B cell (primary cell): ENCODE measurements around the gene RHOT2. TPM values are rescaled to one million over a fixed set of nuclear protein-coding genes. Genes with fewer than 3 reads are reported as not detected.

Source experiments
- ATAC-seq: fragments of 200-7000 bp; cut with Tn5 transposase; one replicate; pipeline ENCODE4 v1.10.0; 2021; ENCODE audit warnings: low read depth, mild to moderate bottlenecking, moderate number of reproducible peaks, moderate library complexity
- CTCF ChIA-PET: fragments of 350-600 bp; sonication (Branson Sonifier 250); formaldehyde crosslinking; loops from one replicate; lab custom pipeline; 2021; ENCODE audit warnings: antibody characterized with exemption, inconsistent platforms; lab: Charles Lee
- POLR2A ChIA-PET: fragments of 350-600 bp; sonication (Branson Sonifier 250); formaldehyde crosslinking; loops from one replicate; lab custom pipeline; 2021; ENCODE audit warnings: antibody characterized with exemption; lab: Charles Lee
- DNase-seq: peaks from one replicate; pipeline ENCODE4 v3.0.0; 2013
- H2AFZ ChIP-seq: 2 replicates; pipeline ENCODE4 v1.6.1; 2012; ENCODE audit warnings: mild to moderate bottlenecking, low read depth, low read length; ENCODE audit not compliant: insufficient read depth, poor library complexity, severe bottlenecking
- H3K27ac ChIP-seq, 2 donors: 1 replicate in 1 of 2; 2 replicates in 1 of 2; pipeline ENCODE4 v1.5.1; 2012 to 2013; ENCODE audit warnings: low read length in 2 of 2, mild to moderate bottlenecking in 2 of 2, moderate library complexity in 1 of 2
- H3K27me3 ChIP-seq, 4 experiments: fragments of 200-600 bp in 1 of 4; sonication (generic) in 1 of 4; replicated peaks in 1 of 4; 1 replicate in 2 of 4; 2 replicates in 2 of 4; pipeline versions ENCODE4 v1.6.1 to v1.7.0; 2013 to 2016; ENCODE audit warnings: low read length in 3 of 4, mild to moderate bottlenecking in 2 of 4, mixed read lengths in 1 of 4, moderate library complexity in 1 of 4; ENCODE audit not compliant: insufficient read depth in 4 of 4, control insufficient read depth in 3 of 4; ENCODE audit errors: control extremely low read depth in 1 of 4
- H3K36me3 ChIP-seq, 2 experiments: replicated peaks in 1 of 2; 1 replicate in 1 of 2; 2 replicates in 1 of 2; pipeline versions ENCODE4 v1.6.1 to v1.7.1; 2013; ENCODE audit warnings: low read length in 1 of 2; ENCODE audit not compliant: insufficient read depth in 2 of 2, control insufficient read depth in 1 of 2; ENCODE audit errors: control extremely low read depth in 1 of 2, extremely low read depth in 1 of 2
- H3K4me1 ChIP-seq, 2 donors: fragments of 200-600 bp in 1 of 2; sonication (generic) in 1 of 2; 1 replicate in 1 of 2; 2 replicates in 1 of 2; pipeline versions ENCODE4 v1.5.1 to v1.6.1; 2013 to 2017; ENCODE audit warnings: low read length in 2 of 2; ENCODE audit not compliant: control insufficient read depth in 2 of 2, insufficient read depth in 2 of 2
- H3K4me2 ChIP-seq: replicated peaks from 2 replicates; pipeline ENCODE3; 2012; ENCODE audit warnings: mild to moderate bottlenecking, low read depth, low read length; ENCODE audit not compliant: poor library complexity, severe bottlenecking
- H3K4me3 ChIP-seq, 5 experiments: fragments of 200-600 bp in 1 of 5; sonication (generic) in 1 of 5; 1 replicate in 3 of 5; 2 replicates in 2 of 5; pipeline versions ENCODE4 v1.5.1 to v1.7.0; 2011 to 2016; ENCODE audit warnings: low read length in 4 of 5, mild to moderate bottlenecking in 4 of 5, low read depth in 2 of 5, control low read depth in 1 of 5, moderate library complexity in 1 of 5; ENCODE audit not compliant: insufficient read depth in 1 of 5; ENCODE audit errors: control extremely low read depth in 1 of 5, extremely low read depth in 1 of 5
- H3K79me2 ChIP-seq: fragments of 200-600 bp; sonication (generic); one replicate; pipeline ENCODE4 v1.6.0; 2016; ENCODE audit warnings: low read length; ENCODE audit not compliant: control insufficient read depth, insufficient read depth
- H3K9ac ChIP-seq: fragments of 200-600 bp; sonication (generic); 2 replicates; pipeline ENCODE4 v1.6.1; 2017; ENCODE audit warnings: mild to moderate bottlenecking, low read length, moderate library complexity
- H3K9me3 ChIP-seq, 3 donors: one replicate each; pipeline versions ENCODE4 v1.6.1 to v1.7.1; 2013; ENCODE audit warnings: low read length in 2 of 3; ENCODE audit not compliant: control insufficient read depth in 2 of 3, insufficient read depth in 1 of 3; ENCODE audit errors: control extremely low read depth in 1 of 3
- H4K20me1 ChIP-seq: 2 replicates; pipeline ENCODE4 v1.6.0; 2012; ENCODE audit warnings: mild to moderate bottlenecking, low read length; ENCODE audit not compliant: insufficient read depth, control insufficient read depth, poor library complexity, severe bottlenecking
- H3K27ac Mint-ChIP-seq: one replicate; pipeline ENCODE4 v1.8.0; 2021; ENCODE audit warnings: mixed read lengths
- H3K27me3 Mint-ChIP-seq: one replicate; pipeline ENCODE4 v1.8.0; 2021; ENCODE audit warnings: mixed read lengths
- H3K4me1 Mint-ChIP-seq: one replicate; pipeline ENCODE4 v1.8.0; 2021; ENCODE audit warnings: mixed read lengths
- H3K4me3 Mint-ChIP-seq: one replicate; pipeline ENCODE4 v1.8.0; 2021; ENCODE audit warnings: mixed read lengths
- H3K9me3 Mint-ChIP-seq: one replicate; pipeline ENCODE4 v1.8.0; 2022; ENCODE audit warnings: mixed read lengths; ENCODE audit not compliant: insufficient read depth
- EZH2 ChIP-seq: IDR thresholded peaks from 2 replicates; pipeline ENCODE4 v1.6.1; 2012; ENCODE audit warnings: borderline replicate concordance, low read depth, mild to moderate bottlenecking, moderate library complexity, low read length; ENCODE audit not compliant: insufficient read depth, poor library complexity, severe bottlenecking
- WGBS: methylation state at CpG from one replicate; pipeline ENCODE4 v1.1.5; 2013; ENCODE audit warnings: missing lambda C conversion rate; ENCODE audit not compliant: insufficient coverage; 5-methylcytosine and 5-hydroxymethylcytosine counted together
- intact Hi-C: fragments of 100-400 bp; cut with micrococcal nuclease; formaldehyde crosslinking; loops from one replicate; pipeline ENCODE4 v1.10.0; 2022
- polyA plus RNA-seq: library from polyadenylated mRNA; depleted of rRNA; stranded (reverse); fragments of >200 nt; gene quantifications from 2 replicates; pipeline ENCODE4 v1.2.3, GENCODE V29; 2012
- total RNA-seq, 2 donors: library from RNA; stranded (reverse); fragments of 120-200 nt in 1 of 2; gene quantifications; 1 replicate in 1 of 2; 2 replicates in 1 of 2; pipeline versions ENCODE4 v1.2.3 to v1.2.4, GENCODE V29; 2013 to 2022
- TF ChIP-seq, protein P1 (sequence below): fragments of 200-600 bp; IDR thresholded peaks from one replicate; pipeline ENCODE4 v1.8.0; 2022; ENCODE audit warnings: antibody characterized with exemption, mild to moderate bottlenecking

Gene RHOT2
- total and polyA plus RNA-seq, 2 donors (not counting 1 experiment from before 2014, with no cell fraction given): 207 to 461 TPM

DNA sequence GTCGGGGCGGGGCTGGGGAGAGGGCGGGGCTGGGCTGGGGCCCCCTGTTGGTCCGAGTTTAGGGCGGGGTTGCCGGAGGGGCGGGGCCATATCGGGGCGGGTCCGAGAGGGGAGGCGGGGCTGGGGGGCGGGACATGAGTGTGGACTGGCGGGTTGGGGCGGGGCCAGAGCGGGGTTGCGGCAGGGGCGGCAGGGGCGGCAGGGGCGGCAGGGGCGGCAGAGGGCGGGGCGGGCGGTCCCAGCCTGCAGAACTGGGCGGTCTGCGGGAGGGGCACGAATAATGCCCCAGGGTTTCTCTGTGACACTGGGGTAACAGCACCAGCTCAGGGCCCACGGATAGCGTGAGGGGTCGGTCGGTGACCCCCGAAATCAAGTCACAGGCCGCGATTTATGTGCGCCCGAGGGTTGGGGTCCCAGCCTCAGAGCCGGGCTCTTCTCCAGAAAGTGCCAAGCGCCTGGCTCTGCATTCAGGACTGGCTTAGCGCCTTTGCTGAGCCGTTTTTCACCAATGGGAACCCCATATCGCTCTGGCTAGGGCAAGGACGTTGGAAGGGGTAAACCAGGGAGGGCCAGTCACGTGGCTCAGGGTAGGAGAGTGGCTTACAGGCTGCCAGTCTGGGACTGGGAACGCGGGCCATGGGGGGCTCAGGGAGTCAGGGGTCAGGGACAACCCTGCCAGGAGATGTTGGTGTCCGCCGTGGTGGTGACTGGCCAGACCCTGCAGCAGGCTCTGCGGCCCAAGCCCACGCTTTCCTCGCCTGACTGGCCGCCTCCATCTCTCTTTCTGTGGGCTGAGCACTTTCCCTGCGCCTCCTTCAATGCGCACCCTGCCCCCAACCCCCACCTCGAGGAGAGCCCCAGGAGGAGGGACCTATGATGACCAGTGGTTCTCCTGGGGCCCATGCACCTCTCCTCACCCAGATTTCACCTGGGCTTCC lies 30.6 kb upstream of the RHOT2 start:
- Histone ChIP-seq H3K79me2 (peaks cover 11% of the 10 kb centered on the region), H3K4me3 (peak overlapping the region in 4 of 5 experiments; percentile 84 to 95 (median 86))
- H3K4me1 Mint-ChIP-seq: peaks cover 23% of the 10 kb centered on the region

More for the DNA sequence above, 30.6 kb upstream of the RHOT2 start:
- Histone ChIP-seq H2AFZ (peak overlapping the region; percentile 83), H3K4me2 (peak overlapping the region; percentile 94), H3K36me3 (peaks cover 0 to 3% of the 10 kb centered on the region in 2 experiments), H3K9me3 (no peaks in the 10 kb centered on the region), H3K27ac (peak overlapping the region in 1 of 2 donors; percentile 83), H3K4me1 (peaks cover 14 to 45% of the 10 kb centered on the region in 2 donors), H3K27me3 (no peaks in the 10 kb centered on the region), H3K9ac (peak overlapping the region; percentile 91), H4K20me1 (peaks cover 13% of the 10 kb centered on the region)
- DNase-seq: no peak
- no peaks in the 10 kb centered on the region for H3K9me3 Mint-ChIP-seq
- WGBS: 24% methylated on average over 47 of the region's 53 CpGs
- TF ChIP-seq EZH2: no peak
- TF ChIP-seq, protein P1, sequence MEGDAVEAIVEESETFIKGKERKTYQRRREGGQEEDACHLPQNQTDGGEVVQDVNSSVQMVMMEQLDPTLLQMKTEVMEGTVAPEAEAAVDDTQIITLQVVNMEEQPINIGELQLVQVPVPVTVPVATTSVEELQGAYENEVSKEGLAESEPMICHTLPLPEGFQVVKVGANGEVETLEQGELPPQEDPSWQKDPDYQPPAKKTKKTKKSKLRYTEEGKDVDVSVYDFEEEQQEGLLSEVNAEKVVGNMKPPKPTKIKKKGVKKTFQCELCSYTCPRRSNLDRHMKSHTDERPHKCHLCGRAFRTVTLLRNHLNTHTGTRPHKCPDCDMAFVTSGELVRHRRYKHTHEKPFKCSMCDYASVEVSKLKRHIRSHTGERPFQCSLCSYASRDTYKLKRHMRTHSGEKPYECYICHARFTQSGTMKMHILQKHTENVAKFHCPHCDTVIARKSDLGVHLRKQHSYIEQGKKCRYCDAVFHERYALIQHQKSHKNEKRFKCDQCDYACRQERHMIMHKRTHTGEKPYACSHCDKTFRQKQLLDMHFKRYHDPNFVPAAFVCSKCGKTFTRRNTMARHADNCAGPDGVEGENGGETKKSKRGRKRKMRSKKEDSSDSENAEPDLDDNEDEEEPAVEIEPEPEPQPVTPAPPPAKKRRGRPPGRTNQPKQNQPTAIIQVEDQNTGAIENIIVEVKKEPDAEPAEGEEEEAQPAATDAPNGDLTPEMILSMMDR: no peak
- intact Hi-C loops: loop anchor here (1.0 kb wide), 1 partner anchor 23 kb away; no protein-coding TSS in a partner anchor
- no peaks in the 10 kb centered on the region for H3K27me3 Mint-ChIP-seq
- peak; percentile 70 for ATAC-seq
- H3K27ac Mint-ChIP-seq: peak overlapping the region; percentile 98
- peak overlapping the region; percentile 98 for H3K4me3 Mint-ChIP-seq
- CTCF ChIA-PET: interaction anchor here (1.5 to 1.6 kb wide), 4 partner anchors 11 to 27 kb away, joined by 3 to 6 read pairs (median 6); partner anchors contain the start of gene WDR90
- POLR2A ChIA-PET: interaction anchor here (0.5 to 1.8 kb wide), 8 partner anchors 13 to 404 kb away, joined by 3 to 6 read pairs (median 4); partner anchors contain the start of genes NHLRC4 and RHOT2
